ENCODE results near the gene GPR146. TPM values are rescaled to one million over a fixed set of nuclear protein-coding genes. Genes with fewer than 3 reads are reported as not detected.
"Not testable (repeated sequence)": the region's sequence is repeated elsewhere in the genome, so short reads cannot be mapped to it uniquely, and the experiment has no call there.

The GPR146 gene
- total and polyA plus RNA-seq, 9 donors, result 2.3 to 4.8 (median 3.2) TPM

DNA sequence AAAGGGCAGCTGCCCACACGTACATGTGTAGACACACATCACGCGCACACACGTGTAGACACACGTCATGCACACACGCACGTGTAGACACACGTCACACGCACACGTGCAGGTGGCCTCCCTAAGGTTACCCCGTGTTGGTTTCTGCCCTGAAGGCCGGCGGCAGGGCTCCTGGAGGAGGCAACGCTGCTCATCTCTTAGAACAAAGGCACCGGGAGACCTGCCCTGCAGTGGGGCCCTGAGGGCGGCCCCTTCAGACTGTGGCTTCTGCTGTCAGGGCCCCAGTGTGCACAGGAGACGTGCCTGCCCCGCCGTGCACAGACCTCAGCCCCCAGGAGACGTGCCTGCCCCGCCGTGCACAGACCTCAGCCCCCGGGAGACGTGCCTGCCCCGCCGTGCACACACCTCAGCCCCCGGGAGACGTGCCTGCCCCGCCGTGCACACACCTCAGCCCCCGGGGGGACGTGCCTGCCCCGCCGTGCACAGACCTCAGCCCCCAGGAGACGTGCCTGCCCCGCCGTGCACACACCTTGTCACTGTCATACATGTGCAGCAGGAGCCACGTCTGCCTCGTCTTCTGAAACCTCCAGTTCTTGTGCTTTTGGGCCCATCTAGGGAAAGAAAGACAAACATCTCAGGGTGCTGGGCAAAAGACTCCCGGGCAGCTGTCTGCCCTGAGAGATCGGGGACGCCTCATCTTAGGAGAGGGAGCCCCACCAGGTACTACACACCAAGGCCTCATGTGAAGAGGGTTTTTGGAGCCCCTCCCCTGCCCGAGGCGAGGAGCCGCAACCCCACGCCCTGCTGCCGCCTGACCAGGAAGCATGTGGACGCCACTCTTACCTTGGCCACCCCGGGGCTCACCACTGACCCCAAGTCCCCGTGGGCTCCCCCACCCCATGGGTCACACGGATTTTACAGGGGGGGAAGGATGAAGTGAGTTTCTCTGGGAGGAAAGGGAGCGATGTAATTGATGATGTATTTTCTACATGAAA is 44.1 kb upstream of the GPR146 start:
- peaks cover 16% of the 10 kb centered on the region for H3K4me1 ChIP-seq (ENCODE audit: control insufficient read depth, insufficient read depth, low read length)
- H3K36me3 ChIP-seq (ENCODE audit: control insufficient read depth, insufficient read depth, low read length), result peaks cover 40% of the 10 kb centered on the region
- no peaks in the 10 kb centered on the region for H3K9me3 ChIP-seq (replicated peaks; ENCODE audit: control insufficient read depth, low read depth, low read length)
- H3K27me3 ChIP-seq (ENCODE audit: control insufficient read depth, insufficient read depth, low read length), result no peaks in the 10 kb centered on the region
- WGBS (ENCODE audit: insufficient coverage), result 78% methylated on average over 29 of the region's 52 CpGs
- no peak overlapping the region for H3K4me3 ChIP-seq (ENCODE audit: low read length)
- H3K27ac ChIP-seq (ENCODE audit: low read length), result no peak overlapping the region
- no peak for DNase-seq

DNA sequence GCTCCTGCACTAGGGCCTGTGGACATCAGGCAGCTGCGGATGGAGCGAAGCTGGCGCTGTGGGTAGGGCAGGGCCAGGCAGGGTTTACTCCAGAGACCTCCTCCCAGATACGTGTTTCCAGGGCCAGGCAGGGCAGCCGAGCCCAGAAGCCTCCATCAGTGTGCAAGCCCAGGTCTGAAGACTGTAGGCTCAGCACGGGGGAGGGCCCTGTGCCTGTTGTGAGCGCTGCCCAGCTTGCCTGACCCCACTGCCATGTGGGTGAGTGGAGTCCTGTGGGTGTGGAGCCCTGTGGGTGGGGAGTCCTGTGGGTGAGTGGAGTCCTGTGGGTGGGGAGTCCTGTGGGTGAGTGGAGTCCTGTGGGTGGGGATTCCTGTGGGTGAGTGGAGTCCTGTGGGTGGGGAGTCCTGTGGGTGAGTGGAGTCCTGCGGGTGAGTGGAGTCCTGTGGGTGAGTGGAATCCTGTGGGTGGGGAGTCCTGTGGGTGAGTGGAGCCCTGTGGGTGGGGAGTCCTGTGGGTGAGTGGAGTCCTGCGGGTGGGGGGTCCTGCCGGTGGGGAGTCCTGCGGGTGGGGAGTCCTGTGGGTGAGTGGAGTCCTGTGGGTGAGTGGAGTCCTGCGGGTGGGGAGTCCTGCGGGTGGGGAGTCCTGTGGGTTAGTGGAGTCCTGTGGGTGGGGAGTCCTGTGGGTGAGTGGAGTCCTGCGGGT is 43.1 kb upstream of the GPR146 start:
- not testable (repeated sequence) for H3K4me3 ChIP-seq (ENCODE audit: low read length); H3K9me3 ChIP-seq (replicated peaks; ENCODE audit: control insufficient read depth, low read depth, low read length); H3K27ac ChIP-seq (ENCODE audit: low read length); DNase-seq; H3K27me3 ChIP-seq (ENCODE audit: control insufficient read depth, insufficient read depth, low read length)
- H3K36me3 ChIP-seq (ENCODE audit: control insufficient read depth, insufficient read depth, low read length), result peaks cover 31% of the 10 kb centered on the region
- 88% methylated on average over 10 of the region's 14 CpGs for WGBS (ENCODE audit: insufficient coverage)
- H3K4me1 ChIP-seq (ENCODE audit: control insufficient read depth, insufficient read depth, low read length), result peaks cover 14% of the 10 kb centered on the region

DNA sequence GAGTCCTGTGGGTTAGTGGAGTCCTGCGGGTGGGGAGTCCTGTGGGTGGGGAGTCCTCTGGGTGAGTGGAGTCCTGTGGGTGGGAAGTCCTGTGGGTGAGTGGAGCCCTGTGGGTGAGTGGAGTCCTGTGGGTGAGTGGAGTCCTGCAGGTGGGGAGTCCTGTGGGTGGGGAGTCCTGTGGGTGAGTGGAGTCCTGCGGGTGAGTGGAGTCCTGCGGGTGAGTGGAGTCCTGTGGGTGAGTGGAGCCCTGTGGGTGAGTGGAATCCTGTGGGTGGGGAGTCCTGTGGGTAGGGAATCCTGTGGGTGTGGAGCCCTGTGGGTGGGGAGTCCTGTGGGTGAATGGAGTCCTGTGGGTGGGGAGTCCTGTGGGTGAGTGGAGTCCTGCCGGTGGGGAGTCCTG is 42.3 kb upstream of the GPR146 start:
- peaks cover 26% of the 10 kb centered on the region for H3K36me3 ChIP-seq (ENCODE audit: control insufficient read depth, insufficient read depth, low read length)
- H3K4me1 ChIP-seq (ENCODE audit: control insufficient read depth, insufficient read depth, low read length), result peaks cover 13% of the 10 kb centered on the region
- not testable (repeated sequence) for DNase-seq; H3K27ac ChIP-seq (ENCODE audit: low read length); H3K4me3 ChIP-seq (ENCODE audit: low read length); H3K27me3 ChIP-seq (ENCODE audit: control insufficient read depth, insufficient read depth, low read length); H3K9me3 ChIP-seq (replicated peaks; ENCODE audit: control insufficient read depth, low read depth, low read length)
- WGBS (ENCODE audit: insufficient coverage), result no CpG with 5 or more reads among the region's 4 CpGs

DNA sequence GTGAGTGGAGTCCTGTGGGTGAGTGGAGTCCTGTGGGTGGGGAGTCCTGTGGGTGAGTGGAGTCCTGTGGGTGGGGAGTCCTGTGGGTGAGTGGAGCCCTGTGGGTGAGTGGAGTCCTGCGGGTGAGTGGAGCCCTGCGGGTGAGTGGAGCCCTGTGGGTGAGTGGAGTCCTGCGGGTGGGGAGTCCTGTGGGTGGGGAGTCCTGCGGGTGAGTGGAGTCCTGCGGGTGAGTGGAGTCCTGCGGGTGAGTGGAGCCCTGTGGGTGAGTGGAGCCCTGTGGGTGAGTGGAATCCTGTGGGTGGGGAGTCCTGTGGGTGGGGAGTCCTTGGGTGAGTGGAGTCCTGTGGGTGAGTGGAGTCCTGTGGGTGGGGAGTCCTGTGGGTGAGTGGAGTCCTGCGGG is 41.9 kb upstream of the GPR146 start:
- not testable (repeated sequence) for H3K27me3 ChIP-seq (ENCODE audit: control insufficient read depth, insufficient read depth, low read length); H3K4me1 ChIP-seq (ENCODE audit: control insufficient read depth, insufficient read depth, low read length); DNase-seq; H3K4me3 ChIP-seq (ENCODE audit: low read length); H3K27ac ChIP-seq (ENCODE audit: low read length); H3K9me3 ChIP-seq (replicated peaks; ENCODE audit: control insufficient read depth, low read depth, low read length)
- 100% methylated on average over 1 of the region's 7 CpGs for WGBS (ENCODE audit: insufficient coverage)
- H3K36me3 ChIP-seq (ENCODE audit: control insufficient read depth, insufficient read depth, low read length), result peaks cover 27% of the 10 kb centered on the region

DNA sequence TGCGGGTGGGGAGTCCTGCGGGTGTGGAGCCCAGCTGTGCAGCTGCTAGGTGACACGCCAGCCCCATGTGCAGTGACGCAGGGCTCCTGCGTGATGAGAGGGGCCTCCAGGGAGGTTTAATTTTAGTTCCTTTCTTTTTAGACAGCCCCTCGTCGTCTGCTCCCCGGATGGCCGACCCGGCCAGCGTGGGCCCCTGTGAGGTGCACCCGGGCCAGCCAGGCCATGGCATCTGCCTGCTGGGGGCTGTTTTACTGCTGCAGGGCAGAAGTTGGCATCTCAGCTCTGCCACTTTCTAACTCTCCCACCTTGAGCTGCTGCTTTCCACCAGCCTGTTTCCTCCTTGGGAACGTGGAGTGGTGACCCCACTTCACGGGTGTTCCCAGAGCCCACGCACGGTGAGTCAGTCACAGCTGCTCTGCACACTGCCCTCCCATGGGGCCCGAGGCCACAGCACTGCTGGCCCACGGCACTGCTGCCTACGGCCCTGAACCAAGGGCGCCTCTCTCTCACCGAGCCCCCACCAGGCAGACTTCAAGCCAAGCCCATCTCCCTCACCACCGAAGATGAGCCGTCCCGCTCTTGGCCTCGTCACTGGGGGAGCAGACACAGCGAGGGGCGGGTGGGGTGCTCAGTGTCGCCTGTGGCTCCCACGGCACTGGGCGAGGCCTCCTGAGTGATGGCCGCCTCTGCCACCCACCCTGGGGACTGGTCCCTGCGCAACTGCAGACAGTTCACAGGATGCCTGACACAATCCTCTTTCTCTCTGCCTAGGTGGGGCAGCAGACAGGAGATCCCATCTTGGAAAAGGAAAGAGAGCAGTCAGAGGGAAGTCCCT is 40.1 kb upstream of the GPR146 start:
- H3K27me3 ChIP-seq (ENCODE audit: control insufficient read depth, insufficient read depth, low read length), result no peaks in the 10 kb centered on the region
- no peaks in the 10 kb centered on the region for H3K9me3 ChIP-seq (replicated peaks; ENCODE audit: control insufficient read depth, low read depth, low read length)
- H3K4me3 ChIP-seq (ENCODE audit: low read length), result no peak overlapping the region
- H3K27ac ChIP-seq (ENCODE audit: low read length), result no peak overlapping the region
- 68% methylated on average over 31 of the region's 32 CpGs for WGBS (ENCODE audit: insufficient coverage)
- peaks cover 9% of the 10 kb centered on the region for H3K4me1 ChIP-seq (ENCODE audit: control insufficient read depth, insufficient read depth, low read length)
- peaks cover 34% of the 10 kb centered on the region for H3K36me3 ChIP-seq (ENCODE audit: control insufficient read depth, insufficient read depth, low read length)
- DNase-seq, result no peak

DNA sequence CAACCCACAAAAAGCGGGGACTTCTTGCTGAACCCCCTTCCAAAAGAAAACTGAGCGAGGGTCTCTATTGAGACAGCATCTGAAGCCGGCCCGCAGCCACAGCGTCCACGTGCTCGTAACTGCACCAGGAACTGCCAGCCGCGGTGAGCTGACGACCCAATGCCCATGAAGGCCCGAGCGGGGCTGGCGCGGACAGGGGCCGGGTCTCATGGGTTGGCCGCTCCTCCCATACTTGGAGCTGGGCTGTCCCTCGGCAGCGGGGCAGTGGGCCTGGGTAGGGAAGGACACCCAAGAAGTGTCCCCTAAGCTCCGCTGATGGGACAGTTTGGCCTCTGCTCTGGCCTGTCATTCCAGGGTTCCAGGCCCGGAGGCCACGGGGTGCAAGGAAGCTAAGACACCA is 39.0 kb upstream of the GPR146 start:
- no peaks in the 10 kb centered on the region for H3K27me3 ChIP-seq (ENCODE audit: control insufficient read depth, insufficient read depth, low read length)
- no peaks in the 10 kb centered on the region for H3K9me3 ChIP-seq (replicated peaks; ENCODE audit: control insufficient read depth, low read depth, low read length)
- WGBS (ENCODE audit: insufficient coverage), result 88% methylated on average over 21 of the region's 21 CpGs
- H3K27ac ChIP-seq (ENCODE audit: low read length), result no peak overlapping the region
- H3K4me3 ChIP-seq (ENCODE audit: low read length), result no peak overlapping the region
- DNase-seq, result no peak
- peaks cover 9% of the 10 kb centered on the region for H3K4me1 ChIP-seq (ENCODE audit: control insufficient read depth, insufficient read depth, low read length)
- H3K36me3 ChIP-seq (ENCODE audit: control insufficient read depth, insufficient read depth, low read length), result peaks cover 37% of the 10 kb centered on the region

DNA sequence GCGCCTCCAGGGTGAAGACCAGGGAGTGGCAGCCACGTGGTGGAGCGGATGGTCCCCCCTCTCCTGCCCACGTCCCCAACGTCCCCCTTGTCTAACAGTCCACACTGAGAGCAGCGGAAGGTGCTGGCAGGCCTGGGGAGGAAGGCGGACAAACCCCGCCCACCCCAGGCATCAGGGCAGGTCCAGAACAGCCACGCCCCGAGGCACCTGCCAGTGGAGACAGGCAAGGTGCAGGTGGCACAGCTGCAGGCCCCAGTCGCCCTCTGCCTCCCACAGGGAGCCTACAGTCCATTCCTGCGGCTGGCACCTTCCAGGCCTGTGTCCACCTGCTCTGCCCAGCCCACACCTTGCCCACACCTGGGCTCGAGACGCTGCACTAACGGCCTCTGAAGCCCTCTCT is 36.4 kb upstream of the GPR146 start:
- WGBS (ENCODE audit: insufficient coverage), result 84% methylated on average over 7 of the region's 15 CpGs
- no peaks in the 10 kb centered on the region for H3K9me3 ChIP-seq (replicated peaks; ENCODE audit: control insufficient read depth, low read depth, low read length)
- no peak overlapping the region for H3K27ac ChIP-seq (ENCODE audit: low read length)
- H3K27me3 ChIP-seq (ENCODE audit: control insufficient read depth, insufficient read depth, low read length), result no peaks in the 10 kb centered on the region
- DNase-seq, result no peak
- peaks cover 30% of the 10 kb centered on the region for H3K36me3 ChIP-seq (ENCODE audit: control insufficient read depth, insufficient read depth, low read length)
- no peak overlapping the region for H3K4me3 ChIP-seq (ENCODE audit: low read length)
- H3K4me1 ChIP-seq (ENCODE audit: control insufficient read depth, insufficient read depth, low read length), result peaks cover 16% of the 10 kb centered on the region

DNA sequence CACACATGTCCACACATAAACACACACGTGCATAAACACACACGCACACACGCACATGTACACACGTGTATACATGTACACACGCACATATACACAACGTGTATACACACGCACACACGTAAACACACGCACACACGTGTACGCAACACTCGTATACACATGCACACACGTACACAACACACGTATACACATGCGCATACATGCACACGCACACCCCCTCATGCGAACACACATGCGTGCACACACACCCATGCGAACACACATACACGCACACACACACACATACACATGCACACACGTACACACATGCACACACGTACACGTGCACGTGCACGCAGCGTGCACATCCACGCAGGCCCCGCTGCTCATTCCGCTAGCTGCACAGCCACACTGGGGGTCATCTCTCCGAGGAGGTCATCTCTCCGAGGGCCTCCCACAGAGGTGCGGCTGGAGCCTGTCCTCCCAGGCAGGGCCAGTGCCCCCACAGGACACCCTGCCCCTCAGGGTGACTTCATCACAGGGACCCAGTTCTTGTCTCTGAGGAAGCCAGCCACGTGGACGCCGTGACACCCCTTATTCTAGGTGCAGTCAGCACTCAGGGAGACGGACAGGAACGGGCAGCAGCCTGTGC is 35.5 kb upstream of the GPR146 start:
- Histone ChIP-seq H3K27me3 (ENCODE audit: control insufficient read depth, insufficient read depth, low read length) (no peaks in the 10 kb centered on the region), H3K36me3 (ENCODE audit: control insufficient read depth, insufficient read depth, low read length) (peaks cover 30% of the 10 kb centered on the region), H3K27ac (ENCODE audit: low read length) (no peak overlapping the region), H3K4me1 (ENCODE audit: control insufficient read depth, insufficient read depth, low read length) (peaks cover 16% of the 10 kb centered on the region), H3K9me3 (replicated peaks; ENCODE audit: control insufficient read depth, low read depth, low read length) (no peaks in the 10 kb centered on the region), H3K4me3 (ENCODE audit: low read length) (no peak overlapping the region)
- 93% methylated on average over 37 of the region's 37 CpGs for WGBS (ENCODE audit: insufficient coverage)
- DNase-seq, result no peak

DNA sequence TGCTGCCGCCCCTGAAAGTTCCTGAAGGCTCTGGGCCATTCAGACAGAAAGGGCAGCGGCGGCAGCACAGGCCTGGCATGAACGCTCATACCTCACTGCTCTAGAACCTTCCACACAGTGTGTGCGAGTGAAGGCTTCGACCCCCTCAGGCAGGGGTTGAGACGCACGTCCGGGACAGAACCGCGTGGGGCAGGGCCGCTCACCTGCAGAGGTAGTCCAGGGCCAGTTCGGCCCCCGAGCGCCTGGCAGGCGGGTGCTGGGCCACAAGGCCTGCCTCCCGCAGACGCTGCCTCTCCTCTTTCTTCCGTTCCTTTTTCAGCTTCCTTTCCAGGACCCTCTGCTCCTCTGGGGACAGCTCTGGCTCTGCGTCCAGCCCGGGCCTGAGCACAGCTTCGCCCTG is 34.6 kb upstream of the GPR146 start:
- Histone ChIP-seq H3K4me1 (ENCODE audit: control insufficient read depth, insufficient read depth, low read length) (peaks cover 7% of the 10 kb centered on the region), H3K9me3 (replicated peaks; ENCODE audit: control insufficient read depth, low read depth, low read length) (no peaks in the 10 kb centered on the region), H3K4me3 (ENCODE audit: low read length) (no peak overlapping the region), H3K27me3 (ENCODE audit: control insufficient read depth, insufficient read depth, low read length) (no peaks in the 10 kb centered on the region), H3K36me3 (ENCODE audit: control insufficient read depth, insufficient read depth, low read length) (peaks cover 30% of the 10 kb centered on the region), H3K27ac (ENCODE audit: low read length) (no peak overlapping the region)
- WGBS (ENCODE audit: insufficient coverage), result 89% methylated on average over 21 of the region's 22 CpGs
- DNase-seq, result no peak
